NCI-H82 treated with DMSO at 0.1 percent for 48 hours (cell line): ENCODE data around the gene CDH23.

ENCODE experiments used
- DNase-seq: peaks from one replicate; lab custom pipeline; 2025; ENCODE audit not compliant: unreplicated experiment; lab: John Stamatoyannopoulos, UW

CDH23 gene

GRCh38 chr10:71419750-71420149 lies 23.0 kb downstream of the CDH23 start:
- no peak for DNase-seq

GRCh38 chr10:71421075-71421434 lies 24.3 kb downstream of the CDH23 start:
- no peak for DNase-seq

GRCh38 chr10:71423250-71423649 lies 26.5 kb downstream of the CDH23 start:
- DNase-seq, result no peak

- DNase-seq, result no peak
These were observed 27.2 kb downstream of the CDH23 start for GRCh38 chr10:71423901-71424300.

GRCh38 chr10:71424496-71425194 lies 27.9 kb downstream of the CDH23 start:
- no peak for DNase-seq

GRCh38 chr10:71426058-71426605 lies 29.4 kb downstream of the CDH23 start:
- no peak for DNase-seq

- no peak for DNase-seq
These were observed 30.5 kb downstream of the CDH23 start for GRCh38 chr10:71427246-71427645.

- DNase-seq, result no peak
These were observed 32.6 kb downstream of the CDH23 start for GRCh38 chr10:71429304-71429703.

GRCh38 chr10:71429929-71430328 lies 33.2 kb downstream of the CDH23 start:
- DNase-seq, result no peak

- DNase-seq, result no peak
These were observed 34.8 kb downstream of the CDH23 start for GRCh38 chr10:71431239-71432100.

- DNase-seq, result no peak
These were observed 35.6 kb downstream of the CDH23 start for GRCh38 chr10:71432101-71432905.

- no peak for DNase-seq
These were observed 36.4 kb downstream of the CDH23 start for GRCh38 chr10:71432956-71433767.

- DNase-seq, result no peak
These were observed 37.3 kb downstream of the CDH23 start for GRCh38 chr10:71433768-71434744.

GRCh38 chr10:71434760-71435394 lies 38.2 kb downstream of the CDH23 start:
- DNase-seq, result no peak

GRCh38 chr10:71435571-71436267 lies 39.0 kb downstream of the CDH23 start:
- DNase-seq, result no peak

- DNase-seq, result no peak
These were observed 39.8 kb downstream of the CDH23 start for GRCh38 chr10:71436268-71437125.

- no peak for DNase-seq
These were observed 40.9 kb downstream of the CDH23 start for GRCh38 chr10:71437537-71438092.
